HG03135 (cell line): Measurements from ENCODE around the gene NIPSNAP2.
"Not testable (repeated sequence)": the region's sequence is repeated elsewhere in the genome, so short reads cannot be mapped to it uniquely, and the experiment has no call there.

Experiments used
- ATAC-seq: cut with Tn5 transposase; IDR thresholded peaks from one replicate; pipeline ENCODE4 v1.9.1; 2021; ENCODE audit warnings: mild to moderate bottlenecking, moderate library complexity; ENCODE audit not compliant: unreplicated experiment

The NIPSNAP2 gene

DNA sequence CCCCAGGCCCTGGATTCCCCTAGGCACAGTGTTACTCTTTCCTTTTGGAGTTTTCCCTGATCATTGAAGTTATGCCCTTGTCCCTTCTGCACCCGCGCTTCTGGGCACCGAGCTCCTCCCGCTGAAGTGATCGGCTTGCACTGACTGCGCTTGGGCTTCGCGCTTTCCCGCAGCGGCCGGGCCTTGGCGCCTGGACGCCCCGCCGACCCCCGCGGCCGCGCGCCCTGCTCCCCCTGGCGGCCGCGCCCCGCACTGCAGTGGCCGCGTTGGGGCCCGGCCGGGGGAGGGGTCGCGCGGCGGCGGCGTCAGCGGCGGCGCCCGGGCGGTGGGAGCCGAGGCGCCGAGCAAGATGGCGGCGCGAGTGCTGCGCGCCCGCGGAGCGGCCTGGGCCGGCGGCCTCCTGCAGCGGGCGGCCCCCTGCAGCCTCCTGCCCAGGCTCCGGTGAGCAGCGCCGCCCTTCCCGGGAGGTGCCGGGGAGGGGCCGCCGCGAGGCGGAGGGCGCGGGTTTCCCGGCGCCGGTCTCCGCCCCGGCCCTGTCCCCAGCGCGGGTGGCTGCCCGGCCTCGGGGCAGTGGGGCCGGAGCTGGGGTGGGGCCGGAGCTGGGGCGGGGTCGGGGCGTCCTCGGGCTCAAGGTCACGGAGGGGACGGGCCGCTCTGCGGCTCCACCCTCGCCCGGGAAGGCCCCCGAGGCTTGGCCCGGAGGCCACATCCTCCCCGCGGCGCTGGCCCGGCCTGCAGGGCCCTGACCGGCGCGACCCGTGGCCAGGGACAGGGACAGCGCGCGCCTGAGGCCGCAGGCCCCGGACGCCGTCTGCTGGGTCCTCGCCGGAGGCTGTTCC is at the start of gene NIPSNAP2:
Gene NIPSNAP2 (plus strand): TSS at position 325 of the 839 bp plus-strand sequence. CDS start 25 bp downstream, at position 350.
- peak; percentile 83 for ATAC-seq

DNA sequence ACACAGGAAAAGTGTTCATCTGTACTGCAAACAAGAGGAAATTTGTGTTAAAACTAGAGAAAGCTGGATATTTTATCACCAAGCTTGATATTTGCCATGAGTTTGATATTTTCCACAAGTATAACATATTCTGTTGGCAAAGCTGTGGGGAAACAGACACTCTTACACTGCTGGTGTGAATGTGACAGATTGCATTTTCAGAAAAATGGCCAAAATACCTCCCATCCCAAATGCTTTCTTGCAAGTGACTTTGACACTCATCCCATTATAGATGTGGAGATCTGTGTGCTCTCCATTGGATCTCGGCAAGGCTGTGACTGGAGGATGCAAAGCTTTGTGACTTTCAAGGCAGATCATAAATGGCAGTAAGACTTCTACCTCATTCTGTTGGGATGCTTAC is 46.6 kb upstream of the NIPSNAP2 start:
- no peak for ATAC-seq

DNA sequence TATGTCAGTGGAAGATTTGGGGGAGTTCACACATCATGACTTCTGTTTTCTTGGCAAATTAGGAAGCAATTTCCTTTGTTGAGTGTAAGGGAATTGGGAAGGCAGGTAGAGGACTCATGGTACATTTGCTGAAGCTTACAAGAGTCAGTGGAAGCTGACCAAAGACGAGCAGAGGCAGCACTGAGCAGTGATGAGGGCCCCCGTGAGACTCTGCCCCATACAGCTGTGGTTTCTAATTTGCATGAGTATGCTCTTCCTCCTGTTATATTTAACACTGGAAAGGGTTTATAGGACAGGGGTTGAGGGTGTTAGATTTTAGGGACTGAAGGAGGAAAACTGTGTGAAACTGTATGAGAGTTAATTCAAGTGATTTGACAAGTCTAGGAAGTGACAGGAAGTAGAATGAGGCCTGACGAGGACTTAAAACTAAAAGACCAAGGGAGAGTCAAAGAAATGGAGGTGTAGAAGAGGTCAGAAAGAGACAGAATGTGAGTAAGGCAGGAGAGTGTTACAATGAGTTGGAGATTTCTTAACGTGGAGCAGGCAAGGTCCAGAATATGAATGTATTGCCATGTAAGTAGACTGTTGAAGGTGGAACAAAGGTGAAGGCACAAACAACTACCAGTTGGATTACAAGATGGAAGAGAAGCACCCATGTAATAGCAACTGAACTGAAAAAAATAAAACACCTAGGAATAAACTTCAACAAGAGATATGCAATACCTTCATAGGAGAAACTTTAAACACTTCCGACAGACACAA is 36.2 kb upstream of the NIPSNAP2 start:
- ATAC-seq = no peak

DNA sequence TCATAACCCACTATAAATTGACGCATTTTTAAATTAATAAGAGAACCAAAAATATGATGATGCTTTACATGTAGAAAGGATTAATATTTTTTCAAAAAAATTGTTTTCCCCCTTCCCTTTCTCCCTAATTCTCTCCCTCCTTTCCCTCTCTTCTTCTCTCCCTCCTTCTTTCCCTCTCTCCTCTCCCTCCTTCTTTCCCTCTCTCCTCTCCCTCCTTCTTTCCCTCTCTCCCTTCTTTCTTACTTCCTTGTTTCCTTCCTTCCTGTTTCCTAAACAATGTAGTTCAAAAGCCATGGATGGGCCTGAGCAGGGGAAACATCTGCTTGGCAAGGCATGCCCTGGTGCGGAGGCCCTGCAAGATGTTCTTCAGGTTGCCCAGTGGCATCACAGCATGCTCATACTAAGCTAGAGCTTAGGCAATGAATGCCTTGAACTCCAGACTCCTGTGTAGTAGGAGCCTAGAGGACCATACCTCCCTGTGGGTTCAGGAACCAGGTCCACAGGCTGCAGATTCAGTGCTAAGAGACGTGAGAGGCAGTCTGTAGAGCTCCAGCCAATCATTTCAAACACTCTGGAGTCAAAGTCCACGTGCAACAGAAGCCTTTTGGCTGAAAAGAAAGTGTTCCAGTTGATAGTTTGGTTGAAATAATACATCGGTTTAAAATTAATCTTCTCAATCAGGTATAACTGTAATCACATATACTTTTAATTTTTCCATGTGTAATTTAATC is 32.8 kb upstream of the NIPSNAP2 start:
- no peak for ATAC-seq

DNA sequence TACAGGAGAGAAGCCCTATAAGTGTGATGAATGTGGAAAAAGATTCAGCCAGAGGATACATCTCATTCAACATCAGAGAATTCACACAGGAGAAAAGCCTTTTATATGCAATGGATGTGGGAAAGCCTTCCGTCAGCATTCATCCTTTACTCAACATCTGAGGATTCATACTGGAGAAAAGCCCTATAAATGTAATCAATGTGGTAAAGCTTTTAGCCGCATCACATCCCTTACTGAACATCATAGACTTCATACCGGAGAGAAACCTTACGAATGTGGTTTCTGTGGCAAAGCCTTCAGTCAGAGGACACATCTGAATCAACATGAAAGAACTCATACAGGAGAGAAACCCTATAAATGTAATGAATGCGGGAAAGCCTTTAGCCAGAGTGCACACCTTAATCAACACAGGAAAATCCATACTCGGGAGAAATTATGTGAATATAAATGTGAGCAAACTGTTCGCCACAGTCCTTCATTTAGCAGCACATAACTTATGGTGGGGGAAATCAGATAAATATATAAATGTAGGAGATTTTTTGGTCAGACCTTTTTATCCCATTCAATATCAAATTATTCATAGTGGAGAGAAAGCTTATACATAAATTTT is 24.8 kb upstream of the NIPSNAP2 start:
- ATAC-seq = no peak

DNA sequence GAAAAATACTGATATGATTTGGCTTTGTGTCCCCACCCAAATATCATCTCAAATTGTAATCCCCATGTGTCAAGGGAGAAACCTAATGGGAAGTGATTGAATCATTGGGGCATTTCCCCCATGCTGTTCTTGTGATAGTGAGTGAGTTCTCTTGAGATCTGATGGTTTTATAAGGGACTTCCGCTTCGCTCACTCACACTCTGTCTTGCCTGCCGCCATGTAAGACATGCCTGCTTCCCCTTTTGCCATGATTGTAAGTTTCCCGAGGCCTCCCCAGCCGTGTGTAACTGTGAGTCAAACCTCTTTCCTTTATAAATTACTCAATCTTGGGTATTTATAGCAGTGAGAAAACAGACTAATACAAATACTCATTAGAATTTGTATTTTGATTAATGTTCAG is 17.8 kb upstream of the NIPSNAP2 start:
- no peak for ATAC-seq

DNA sequence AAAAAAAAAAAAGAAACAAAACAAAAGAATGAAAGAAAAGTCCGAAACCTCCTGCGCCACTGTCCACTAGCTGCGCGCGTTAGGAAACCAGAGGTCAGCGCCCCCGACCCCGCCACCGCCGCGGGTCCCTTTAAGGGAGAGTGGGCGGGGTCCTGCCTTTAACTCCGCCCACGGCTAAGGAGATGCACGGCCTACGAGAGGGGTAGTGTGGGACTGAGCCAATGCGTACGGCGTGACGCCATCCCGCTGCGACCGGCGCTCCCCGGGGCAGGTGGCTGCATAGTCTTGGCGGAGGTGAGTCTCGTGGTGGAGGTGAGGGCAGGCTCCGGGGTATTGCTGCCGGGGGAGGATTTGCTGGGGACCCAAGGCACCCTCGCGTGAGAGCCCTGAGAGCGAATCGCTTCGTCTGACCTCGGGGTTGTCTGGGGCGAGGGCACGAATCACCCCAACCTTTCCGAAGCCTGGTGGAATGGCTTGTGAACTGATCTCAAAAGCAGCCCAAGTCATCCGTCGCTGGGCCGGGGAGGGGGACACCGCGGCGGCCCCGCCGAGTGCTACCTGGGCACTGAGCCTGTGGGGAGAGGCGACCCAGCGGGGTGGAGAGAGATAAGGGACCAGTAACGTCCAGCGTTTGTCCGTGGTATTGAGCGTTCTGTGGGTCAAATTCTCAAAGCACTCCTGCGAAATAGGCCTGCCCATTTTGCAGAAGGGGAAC is 12.6 kb upstream of the NIPSNAP2 start, which contains the start of gene MRPS17:
Gene MRPS17 (plus strand): TSS at position 241 of the 715 bp plus-strand sequence. CDS start 1,319 bp downstream, outside the sequence.
- peak; percentile 100 for ATAC-seq

DNA sequence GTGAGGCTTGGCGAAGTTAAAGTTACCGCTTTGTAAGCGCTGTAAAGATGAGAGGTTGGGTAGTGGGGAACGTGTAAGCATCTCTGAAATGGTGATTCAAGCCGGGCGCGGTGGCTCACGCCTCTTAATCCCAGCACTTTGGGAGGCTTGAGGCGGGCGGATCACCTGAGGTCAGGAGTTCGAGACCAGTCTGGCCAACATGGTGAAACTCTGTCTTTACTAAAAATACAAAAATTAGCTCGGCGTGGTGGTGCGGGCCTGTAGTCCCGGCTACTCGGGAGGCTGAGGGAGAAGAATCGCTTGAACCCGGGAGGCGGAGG is 12.1 kb upstream of the NIPSNAP2 start:
- not testable (repeated sequence) for ATAC-seq

DNA sequence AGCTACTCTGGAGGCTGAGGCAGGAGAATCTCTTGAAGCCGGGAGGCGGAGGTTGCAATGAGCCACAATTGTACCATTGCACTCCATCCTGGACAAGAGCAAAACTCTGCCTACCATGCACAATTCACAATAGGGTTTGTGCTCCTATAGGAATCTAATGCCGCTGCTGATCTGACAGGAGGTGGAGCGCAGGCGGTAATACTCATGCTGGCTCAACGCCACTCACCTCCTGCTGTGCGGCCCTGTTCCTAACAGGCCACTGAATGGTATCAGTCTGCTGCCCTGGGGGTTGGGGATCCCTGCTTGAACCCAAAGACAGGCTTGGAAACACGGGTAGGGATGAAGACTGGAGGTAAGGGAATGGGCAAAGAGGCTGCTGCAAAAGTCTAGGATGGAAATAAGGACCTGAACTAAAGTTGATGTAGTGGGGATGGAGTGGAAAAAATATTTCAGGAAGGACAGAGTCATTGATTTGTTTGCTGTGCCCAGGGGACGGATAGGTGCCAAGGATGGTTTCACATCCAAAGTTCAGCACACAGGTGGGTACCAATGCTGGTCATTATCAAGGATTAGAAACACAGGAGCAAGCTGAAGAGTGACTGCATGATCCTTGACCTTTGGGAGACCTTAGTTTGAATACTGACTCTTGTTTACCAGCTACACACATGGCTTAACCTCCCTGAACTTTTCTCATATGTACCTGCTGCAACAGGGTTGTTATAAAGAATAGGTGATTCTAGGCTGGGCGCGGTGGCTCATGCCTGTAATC is 10.5 kb upstream of the NIPSNAP2 start:
- no peak for ATAC-seq

DNA sequence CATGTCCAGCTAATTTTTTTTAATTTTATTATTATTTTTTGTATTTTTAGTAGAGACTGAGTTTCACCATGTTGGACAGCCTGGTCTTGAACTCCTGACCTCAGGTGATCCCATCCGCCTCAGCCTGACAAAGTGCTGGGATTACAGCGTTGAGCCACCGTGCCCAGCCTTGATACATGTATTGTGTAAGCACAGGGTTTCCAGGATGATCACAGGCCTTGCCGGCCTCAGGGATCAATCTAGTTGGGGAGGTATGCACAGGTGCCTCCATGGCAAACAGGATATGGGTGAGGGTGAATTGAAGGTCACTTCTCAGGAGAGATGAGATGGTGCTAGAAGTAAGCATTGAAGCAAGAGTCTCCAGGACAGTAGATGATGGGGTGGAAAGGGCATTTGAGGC is 7.2 kb upstream of the NIPSNAP2 start:
- ATAC-seq = no peak

DNA sequence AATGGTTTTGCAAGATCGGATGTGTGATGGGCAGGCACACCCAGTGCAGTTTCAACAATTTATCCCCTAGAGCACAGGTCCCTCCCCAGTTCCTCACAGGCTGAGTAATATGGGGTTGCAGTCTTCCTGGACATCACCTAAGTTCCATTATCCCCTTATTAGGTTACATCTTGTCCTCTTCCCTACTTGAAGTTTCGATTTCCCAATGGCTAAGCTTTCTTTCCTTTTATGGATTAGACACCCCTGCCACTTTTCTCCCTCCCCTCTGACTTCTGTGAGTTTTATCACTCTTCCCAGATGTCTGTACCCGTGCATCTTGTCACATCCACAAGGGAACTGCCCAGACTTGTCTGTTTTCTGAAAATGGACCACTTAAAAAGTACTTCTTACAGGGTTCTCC is 2.4 kb upstream of the NIPSNAP2 start:
- no peak for ATAC-seq

DNA sequence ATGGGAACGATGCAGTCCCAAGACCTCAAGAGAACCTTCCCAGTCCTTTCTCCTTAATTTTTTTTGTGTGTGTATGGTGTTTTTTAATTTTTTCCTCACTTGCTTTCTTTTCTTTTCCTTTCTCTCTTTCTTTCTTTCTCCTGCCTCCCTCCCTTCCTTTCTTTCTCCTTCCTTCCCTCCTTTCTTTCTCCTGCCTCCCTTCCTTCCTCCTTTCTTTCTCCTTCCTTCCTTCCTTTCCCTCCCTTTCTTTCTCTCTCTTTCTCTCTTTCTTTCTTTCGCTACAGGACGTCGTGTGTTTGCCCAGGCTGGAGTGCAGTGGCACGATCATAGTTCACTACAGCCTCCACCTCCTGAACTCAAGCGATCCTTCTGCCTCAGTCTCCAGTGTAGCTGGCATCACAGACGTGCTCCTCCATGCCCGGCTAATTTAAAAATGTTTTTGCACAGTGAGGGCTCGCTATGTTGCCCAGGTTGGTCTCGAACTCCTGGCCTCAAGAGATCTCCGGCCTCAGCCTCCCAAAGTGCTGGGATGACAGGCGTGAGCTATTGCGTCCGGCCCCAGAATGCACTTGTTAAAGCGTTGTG is 709 bp upstream of the NIPSNAP2 start:
- ATAC-seq = no peak

DNA sequence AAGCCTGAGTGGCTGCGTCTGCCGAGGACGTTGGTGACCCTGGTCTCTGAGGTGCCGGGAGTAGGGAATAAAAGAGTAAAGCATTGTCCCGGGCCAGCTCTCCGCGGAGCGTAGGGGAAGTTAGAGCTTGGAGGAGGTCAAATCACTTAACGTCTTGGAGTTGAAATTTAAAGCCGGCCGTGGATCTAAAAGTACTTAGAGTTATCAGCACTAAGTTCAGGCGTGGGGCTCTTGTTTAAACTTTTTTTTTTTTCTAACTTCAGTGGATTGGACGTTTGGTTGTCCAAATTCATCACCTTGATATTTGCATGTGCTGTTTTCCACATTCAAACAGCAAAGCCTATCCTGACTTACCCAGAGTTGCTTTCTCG is 700 bp downstream of the NIPSNAP2 start:
- no peak for ATAC-seq

DNA sequence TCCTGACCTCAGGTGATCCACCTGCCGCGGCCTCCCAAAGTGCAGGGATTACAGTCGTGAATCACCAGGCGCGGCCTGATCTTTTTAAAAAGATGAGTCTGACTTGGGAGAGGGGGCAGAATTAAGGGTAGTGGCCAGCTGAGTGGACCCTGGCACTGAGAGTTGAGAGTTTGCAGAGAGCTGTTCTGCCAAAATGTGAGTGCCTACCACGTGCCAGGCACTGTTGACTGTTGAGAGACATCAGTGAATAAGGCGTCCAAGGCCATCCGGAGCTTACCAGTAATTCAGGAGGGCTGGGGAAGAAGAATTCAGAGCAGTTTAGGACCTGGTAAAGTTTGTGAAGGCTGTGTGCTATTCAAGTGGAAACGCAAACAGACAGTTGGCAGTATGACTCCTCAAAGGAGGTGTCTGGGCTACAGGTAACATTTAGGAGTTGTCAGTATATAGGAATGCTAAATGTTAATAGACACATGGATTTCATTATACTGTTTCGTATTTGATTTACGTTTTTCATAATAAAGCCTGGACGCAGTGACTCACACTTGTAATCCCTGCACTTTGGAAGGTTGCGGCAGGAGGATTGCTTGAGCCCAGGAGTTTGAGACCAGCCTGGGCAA is 1.5 kb downstream of the NIPSNAP2 start:
- ATAC-seq = no peak

DNA sequence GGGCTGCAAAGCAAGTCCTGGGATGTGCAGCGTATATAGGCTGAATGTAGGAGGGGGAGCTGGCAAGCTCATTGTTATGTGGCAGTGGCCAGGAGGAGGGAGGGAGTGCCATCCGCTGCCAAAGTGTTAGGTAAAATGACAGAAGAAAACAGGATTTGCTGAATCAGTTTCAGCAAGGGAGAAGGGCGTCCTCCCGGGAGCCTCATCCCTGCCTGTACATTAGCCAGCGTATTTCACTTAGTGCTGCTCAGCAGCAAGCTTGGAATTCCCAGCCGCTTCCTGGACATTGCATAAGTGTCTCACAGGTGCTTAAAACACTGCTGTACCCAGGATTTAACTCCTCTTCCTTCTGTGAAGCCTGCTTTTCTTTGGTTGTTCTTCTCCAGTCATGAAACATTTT is 2.5 kb downstream of the NIPSNAP2 start:
- ATAC-seq = no peak

DNA sequence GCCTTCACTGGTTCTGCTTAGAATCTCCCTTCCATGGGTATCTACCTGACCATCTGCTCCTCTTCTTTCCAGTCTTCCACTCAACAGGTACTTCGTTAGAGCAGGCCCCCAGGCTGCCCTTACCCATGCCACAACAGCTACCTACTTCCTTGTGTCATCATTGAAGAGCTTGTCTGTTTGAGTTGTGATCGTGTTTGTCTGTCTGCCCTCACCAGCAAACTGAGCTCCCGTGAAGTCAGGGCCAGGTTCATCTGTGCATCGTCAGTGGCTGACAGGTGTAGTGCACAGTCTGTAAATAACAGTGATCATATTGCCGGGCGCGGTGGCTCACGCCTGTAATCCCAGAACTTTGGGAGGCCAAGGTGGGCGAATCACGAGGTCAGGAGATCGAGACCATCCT is 5.0 kb downstream of the NIPSNAP2 start:
- no peak for ATAC-seq

DNA sequence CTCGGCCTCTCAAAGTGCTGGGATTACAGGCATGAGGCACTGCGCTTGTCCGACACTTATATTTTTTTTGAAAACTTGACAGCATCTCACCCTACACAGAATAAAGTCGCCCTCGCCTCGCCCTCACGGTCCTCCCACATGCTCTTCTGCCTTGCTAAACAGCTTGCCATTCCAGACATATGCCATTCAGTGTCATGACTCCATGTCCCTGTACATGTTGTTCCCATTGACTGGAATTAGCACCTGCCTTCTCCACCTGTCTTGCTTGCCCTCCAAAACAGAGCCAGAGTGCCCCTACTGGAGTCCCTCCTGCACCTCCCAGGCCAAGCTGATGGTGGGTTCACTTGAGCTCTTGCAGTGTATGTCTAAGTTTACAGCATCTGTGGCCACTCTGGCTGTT is 6.2 kb downstream of the NIPSNAP2 start:
- ATAC-seq = no peak

DNA sequence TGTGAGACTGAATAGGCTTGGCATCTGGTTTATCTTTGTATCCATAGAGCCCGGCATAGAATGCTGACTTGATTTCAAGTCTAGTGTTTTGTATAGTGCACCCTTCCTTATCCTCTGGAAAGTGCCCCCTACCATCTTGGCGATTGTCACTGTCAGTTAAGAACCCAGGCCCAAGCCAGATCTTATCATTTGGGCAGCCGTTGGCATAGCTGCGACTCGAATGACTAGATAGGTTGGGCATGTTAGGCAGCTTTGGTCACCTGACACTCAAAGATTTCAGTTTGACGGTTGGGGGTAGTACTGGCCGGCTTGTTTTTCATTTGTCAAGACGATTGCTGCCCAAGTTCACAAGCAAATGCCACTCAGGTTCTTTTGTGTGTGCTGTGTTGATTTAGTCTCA is 6.6 kb downstream of the NIPSNAP2 start:
- ATAC-seq = no peak

DNA sequence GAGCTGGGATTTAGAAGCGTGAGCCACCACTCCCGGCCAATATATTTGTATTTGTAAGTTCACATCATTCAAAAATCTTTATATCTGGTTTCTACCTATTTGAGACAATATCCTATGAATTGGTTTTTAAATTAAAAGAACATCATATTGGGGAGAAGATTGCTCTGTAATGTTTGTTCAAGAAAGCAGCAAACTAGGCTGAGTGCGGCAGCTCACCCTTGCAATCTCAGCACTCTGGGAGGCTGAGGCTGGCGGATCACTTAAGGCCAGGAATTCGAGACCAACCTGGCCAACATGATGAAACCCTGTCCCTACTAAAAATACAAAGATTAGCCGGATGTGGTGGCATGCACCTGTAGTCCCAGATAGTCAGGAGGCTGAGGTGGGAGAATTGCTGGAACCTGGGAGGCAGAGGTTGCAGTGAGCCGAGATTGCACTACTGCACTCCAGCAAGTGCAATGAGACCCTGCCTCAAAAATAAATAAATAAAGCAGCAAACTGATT is 9.4 kb downstream of the NIPSNAP2 start:
- ATAC-seq = no peak
